SK-N-SH (cell line): ENCODE measurements around the gene GRWD1. TPM values are rescaled to one million over a fixed set of nuclear protein-coding genes. Genes with fewer than 3 reads are reported as not detected.

Experiments used
- CTCF ChIA-PET: fragments of 300-600, 350-600 bp; formaldehyde crosslinking; extraction: SDS; loops from one replicate; lab custom pipeline; 2021; lab: Yijun Ruan, JAX
- POLR2A ChIA-PET: fragments of 350-600 bp; sonication (Branson Sonifier 250); formaldehyde crosslinking; extraction: SDS; loops from one replicate; lab custom pipeline; 2020; ENCODE audit warnings: antibody characterized with exemption, inconsistent platforms; lab: Yijun Ruan, JAX
- DNase-seq: peaks from one replicate; pipeline ENCODE4 v3.0.0; 2012
- H2AFZ ChIP-seq: fragments of 200-600 bp; sonication (generic); 2 replicates; pipeline ENCODE4 v1.8.1; 2016; ENCODE audit warnings: antibody characterized with exemption, mild to moderate bottlenecking, low read depth
- H3F3A ChIP-seq: fragments of 200-600 bp; sonication (generic); replicated peaks from 2 replicates; pipeline ENCODE3; 2016; ENCODE audit warnings: antibody characterized with exemption, mild to moderate bottlenecking; ENCODE audit not compliant: insufficient read depth
- H3K27ac ChIP-seq, 2 experiments: fragments of 200-500 bp in 1 of 2; fragments of 200-600 bp in 1 of 2; sonication (Bioruptor generic) in 1 of 2; sonication (generic), shearing (Covaris generic) in 1 of 2; 2 replicates each; pipeline versions ENCODE4 v1.5.1 to v1.6.1; 2014 to 2016; ENCODE audit warnings: low read depth in 2 of 2, inconsistent platforms in 1 of 2, low read length in 1 of 2, mild to moderate bottlenecking in 1 of 2, mixed read lengths in 1 of 2
- H3K27me3 ChIP-seq: fragments of 200-600 bp; sonication (generic), shearing (Covaris generic); 2 replicates; pipeline ENCODE4 v1.6.1; 2016; ENCODE audit warnings: mixed run types; ENCODE audit not compliant: insufficient read depth
- H3K36me3 ChIP-seq, 2 experiments: fragments of 200-500 bp in 1 of 2; fragments of 200-600 bp in 1 of 2; sonication (Bioruptor generic) in 1 of 2; sonication (generic) in 1 of 2; replicated peaks in 1 of 2; 2 replicates each; pipeline versions ENCODE3 to v1.5.1; 2014 to 2016; ENCODE audit warnings: low read length in 1 of 2, mild to moderate bottlenecking in 1 of 2; ENCODE audit not compliant: insufficient read depth in 2 of 2, control insufficient read depth in 1 of 2
- H3K4me1 ChIP-seq, 2 experiments: fragments of 200-500 bp in 1 of 2; fragments of 200-600 bp in 1 of 2; sonication (Bioruptor generic) in 1 of 2; sonication (generic), shearing (Covaris generic) in 1 of 2; 2 replicates each; pipeline versions ENCODE4 v1.5.1 to v1.6.1; 2014 to 2016; ENCODE audit warnings: low read depth in 1 of 2, low read length in 1 of 2, mixed run types in 1 of 2; ENCODE audit not compliant: insufficient read depth in 2 of 2, control insufficient read depth in 1 of 2
- H3K4me2 ChIP-seq: fragments of 200-600 bp; sonication (generic), shearing (Covaris generic); 2 replicates; pipeline ENCODE4 v1.6.1; 2017; ENCODE audit warnings: mixed run types
- H3K4me3 ChIP-seq, 2 experiments: fragments of 200-500 bp in 1 of 2; fragments of 200-600 bp in 1 of 2; sonication (Bioruptor generic) in 1 of 2; sonication (generic), shearing (Covaris generic) in 1 of 2; 2 replicates each; pipeline versions ENCODE4 v1.5.1 to v1.8.1; 2014 to 2016; ENCODE audit warnings: low read depth in 2 of 2, inconsistent platforms in 1 of 2, low read length in 1 of 2, mild to moderate bottlenecking in 1 of 2, mixed read lengths in 1 of 2, moderate library complexity in 1 of 2
- H3K79me2 ChIP-seq: fragments of 200-600 bp; sonication (generic); 2 replicates; pipeline ENCODE4 v1.8.1; 2017; ENCODE audit warnings: mild to moderate bottlenecking; ENCODE audit not compliant: insufficient read depth
- H3K9ac ChIP-seq: fragments of 200-600 bp; sonication (generic); 2 replicates; pipeline ENCODE4 v1.6.1; 2017; ENCODE audit warnings: mixed run types
- H3K9me2 ChIP-seq: fragments of 200-600 bp; sonication (generic); 2 replicates; pipeline ENCODE4 v1.6.1; 2017; ENCODE audit warnings: mixed run types
- H3K9me3 ChIP-seq: fragments of 200-600 bp; sonication (generic); 2 replicates; pipeline ENCODE4 v1.6.1; 2017; ENCODE audit warnings: mixed run types, mild to moderate bottlenecking, moderate library complexity
- H4K20me1 ChIP-seq: fragments of 200-600 bp; sonication (generic); 2 replicates; pipeline ENCODE4 v1.6.1; 2017; ENCODE audit warnings: mild to moderate bottlenecking, mixed run types; ENCODE audit not compliant: insufficient read depth
- CHD2 ChIP-seq: fragments of 150-350 bp; IDR thresholded peaks from 2 replicates; pipeline ENCODE4 v1.6.1; 2018; ENCODE audit warnings: low read length; ENCODE audit not compliant: partially characterized antibody
- ELF1 ChIP-seq: IDR thresholded peaks from 2 replicates; pipeline ENCODE4 v1.4.0; 2012
- EP300 ChIP-seq, 2 experiments: IDR thresholded peaks; 2 replicates each; pipeline versions ENCODE4 v1.4.0 to v1.6.1; 2012; ENCODE audit warnings: borderline replicate concordance in 1 of 2, low read depth in 1 of 2, low read length in 1 of 2
- FOXJ3 ChIP-seq: sonication (generic); formaldehyde crosslinking; IDR thresholded peaks from 2 replicates; pipeline ENCODE4 v1.5.1; 2020; ENCODE audit warnings: mild to moderate bottlenecking, missing genetic modification reagents
- FOXM1 ChIP-seq: IDR thresholded peaks from 2 replicates; pipeline ENCODE4 v1.4.0; 2012; ENCODE audit warnings: low read depth, mild to moderate bottlenecking
- GABPA ChIP-seq: IDR thresholded peaks from 2 replicates; pipeline ENCODE4 v1.4.0; 2012; ENCODE audit warnings: low read depth, mild to moderate bottlenecking
- JUND ChIP-seq: IDR thresholded peaks from 2 replicates; pipeline ENCODE4 v1.4.0; 2012
- MXI1 ChIP-seq: IDR thresholded peaks from 2 replicates; pipeline ENCODE4 v1.6.1; 2012; ENCODE audit warnings: mild to moderate bottlenecking, low read depth, low read length, improper control_type of control experiment
- RAD21 ChIP-seq: IDR thresholded peaks from 2 replicates; pipeline ENCODE4 v1.6.1; 2012; ENCODE audit warnings: mild to moderate bottlenecking, low read length
- RFX5 ChIP-seq: IDR thresholded peaks from 2 replicates; pipeline ENCODE4 v1.6.1; 2012; ENCODE audit warnings: mild to moderate bottlenecking, improper control_type of control experiment, low read length
- TAF1 ChIP-seq: IDR thresholded peaks from 2 replicates; pipeline ENCODE4 v1.6.1; 2012; ENCODE audit warnings: low read depth, mild to moderate bottlenecking, low read length, moderate library complexity, borderline replicate concordance
- TCF12 ChIP-seq: IDR thresholded peaks from 2 replicates; pipeline ENCODE4 v1.4.0; 2012
- TEAD4 ChIP-seq: IDR thresholded peaks from 2 replicates; pipeline ENCODE4 v1.4.0; 2012; ENCODE audit warnings: mild to moderate bottlenecking, borderline replicate concordance; ENCODE audit not compliant: insufficient read depth
- WGBS: methylation state at CpG from one replicate; pipeline ENCODE4 v1.1.6; 2017; ENCODE audit warnings: low lambda C conversion rate; 5-methylcytosine and 5-hydroxymethylcytosine counted together
- polyA plus RNA-seq, 3 experiments: library from polyadenylated mRNA; depleted of rRNA; stranded (reverse); fragments of >200 nt; gene quantifications; 2 replicates each; pipeline ENCODE4 v1.2.3, GENCODE V29; 2012
- TF ChIP-seq, protein P1 (sequence below): IDR thresholded peaks from 2 replicates; pipeline ENCODE4; 2012
- TF ChIP-seq, protein P2 (sequence below): fragments of 200-600 bp; sonication (generic); IDR thresholded peaks from 2 replicates; pipeline ENCODE4 v1.6.1; 2017; ENCODE audit warnings: antibody characterized with exemption, mild to moderate bottlenecking, moderate library complexity
- TF ChIP-seq, protein P3 (sequence below): IDR thresholded peaks from 2 replicates; pipeline ENCODE4 v1.4.0; 2012; ENCODE audit warnings: low read depth
- TF ChIP-seq, protein P4 (sequence below): IDR thresholded peaks from 2 replicates; pipeline ENCODE4 v1.4.0; 2012; ENCODE audit warnings: low read depth, borderline replicate concordance
- TF ChIP-seq, protein P5 (sequence below): IDR thresholded peaks from 2 replicates; pipeline ENCODE4 v1.6.1; 2012; ENCODE audit warnings: mild to moderate bottlenecking, low read depth, low read length, moderate library complexity
- TF ChIP-seq, protein P6 (sequence below): fragments of 150-350 bp; IDR thresholded peaks from 2 replicates; pipeline ENCODE4 v1.6.1; 2016; ENCODE audit warnings: mild to moderate bottlenecking, low read depth, low read length

The GRWD1 gene
- polyA plus RNA-seq, 1 of the 3 experiments (the other 2 are of a cell fraction), result 36.6 TPM

DNA sequence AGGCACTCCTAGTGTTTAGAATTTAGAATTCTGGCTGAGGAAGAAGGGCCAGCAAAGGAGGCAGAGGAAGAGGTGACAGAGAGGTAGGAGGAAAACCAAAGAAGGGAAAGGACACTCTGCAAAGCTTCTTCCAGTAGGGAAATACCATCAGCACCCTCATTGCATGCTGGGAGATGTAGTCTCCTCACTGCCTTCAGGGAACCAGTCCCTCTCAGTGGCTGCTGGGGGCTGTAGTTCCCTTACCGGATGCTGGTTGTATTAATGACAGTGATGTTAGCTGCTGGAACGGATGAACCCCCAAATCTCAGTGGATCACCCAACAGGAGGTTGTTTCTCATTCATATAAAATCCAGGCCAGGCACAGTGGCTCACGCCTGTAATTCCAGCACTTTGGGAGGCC lies 42.2 kb upstream of the GRWD1 start:
- Histone ChIP-seq H2AFZ (peak overlapping the region; percentile 61; the same call in 1 of the 2 replicates), H3K4me3 (no peak overlapping the region), H3K27ac (no peak overlapping the region), H3K9me2 (no peaks in the 10 kb centered on the region), H3K9ac (no peak overlapping the region), H3K79me2 (no peaks in the 10 kb centered on the region), H3F3A (peaks cover 8% of the 10 kb centered on the region), H4K20me1 (no peaks in the 10 kb centered on the region), H3K27me3 (no peaks in the 10 kb centered on the region), H3K4me1 (no peaks in the 10 kb centered on the region; a peak in 1 of 4 replicates), H3K9me3 (no peaks in the 10 kb centered on the region), H3K36me3 (no peaks in the 10 kb centered on the region), H3K4me2 (no peak overlapping the region)
- POLR2A ChIA-PET, result interaction anchor here (0.6 kb wide), 1 partner anchor 80 kb away, joined by 5 read pairs; no protein-coding TSS in a partner anchor
- CTCF ChIA-PET, result interaction anchor here (1.0 to 3.6 kb wide), 4 partner anchors 12 to 185 kb away, joined by 3 to 16 read pairs (median 4); partner anchors contain the start of gene KDELR1
- TF ChIP-seq MXI1 (no peak), GABPA (peak; percentile 64), TAF1 (no peak), CHD2 (peak; percentile 86), TCF12 (no peak), ELF1 (peak; percentile 77)
- peak; percentile 91 for DNase-seq
- 64% methylated on average over 2 of the region's 3 CpGs for WGBS

DNA sequence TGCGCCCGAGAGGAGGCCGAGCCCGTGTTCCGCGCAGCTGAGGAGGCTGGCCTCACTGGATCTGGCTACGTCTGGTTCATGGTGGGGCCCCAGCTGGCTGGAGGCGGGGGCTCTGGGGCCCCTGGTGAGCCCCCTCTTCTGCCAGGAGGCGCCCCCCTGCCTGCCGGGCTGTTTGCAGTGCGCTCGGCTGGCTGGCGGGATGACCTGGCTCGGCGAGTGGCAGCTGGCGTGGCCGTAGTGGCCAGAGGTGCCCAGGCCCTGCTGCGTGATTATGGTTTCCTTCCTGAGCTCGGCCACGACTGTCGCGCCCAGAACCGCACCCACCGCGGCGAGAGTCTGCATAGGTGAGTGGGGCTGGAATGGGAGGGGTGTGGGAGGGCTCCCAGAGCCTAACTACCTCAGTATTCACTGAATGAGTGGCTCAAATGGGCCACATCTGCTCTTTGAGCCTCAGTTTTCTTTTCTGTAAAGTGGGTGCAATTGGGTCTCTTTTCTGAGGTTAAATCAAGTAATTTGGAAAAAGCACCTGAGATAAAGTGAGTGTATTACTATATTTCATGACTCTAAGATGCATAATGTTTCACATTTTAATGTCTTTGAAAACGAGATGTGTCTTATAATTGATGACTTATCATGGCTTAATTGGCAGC lies 40.6 kb upstream of the GRWD1 start:
- 61% methylated on average over 1 of the region's 27 CpGs for WGBS
- H3K4me1 ChIP-seq, result no peaks in the 10 kb centered on the region; a peak in 1 of 4 replicates
- H3K79me2 ChIP-seq, result no peaks in the 10 kb centered on the region
- H3K4me3 ChIP-seq, result no peak overlapping the region
- H2AFZ ChIP-seq, result no peak overlapping the region
- DNase-seq, result no peak
- no peaks in the 10 kb centered on the region for H3K9me2 ChIP-seq
- H3K4me2 ChIP-seq, result no peak overlapping the region
- H3K36me3 ChIP-seq, result no peaks in the 10 kb centered on the region
- H3K9me3 ChIP-seq, result no peaks in the 10 kb centered on the region
- POLR2A ChIA-PET, result no interaction called here
- H3K27ac ChIP-seq, result no peak overlapping the region
- H3F3A ChIP-seq, result no peaks in the 10 kb centered on the region
- CTCF ChIA-PET, result interaction anchor here (0.8 kb wide), 1 partner anchor 114 kb away, joined by 3 read pairs; no protein-coding TSS in a partner anchor
- no peak overlapping the region for H3K9ac ChIP-seq
- H3K27me3 ChIP-seq, result no peaks in the 10 kb centered on the region
- no peaks in the 10 kb centered on the region for H4K20me1 ChIP-seq
- TF ChIP-seq TEAD4 (no peak), TCF12 (no peak), FOXJ3 (CRISPR knock-in tag) (no peak), GABPA (no peak), JUND (no peak), RFX5 (no peak), EP300 (IDR thresholded peaks at IDR 0.05; ENCODE audit: borderline replicate concordance in 1 of 2, low read depth in 1 of 2, low read length in 1 of 2) (no peak), CHD2 (no peak), FOXM1 (no peak), RAD21 (no peak)
- TF ChIP-seq, protein P1, sequence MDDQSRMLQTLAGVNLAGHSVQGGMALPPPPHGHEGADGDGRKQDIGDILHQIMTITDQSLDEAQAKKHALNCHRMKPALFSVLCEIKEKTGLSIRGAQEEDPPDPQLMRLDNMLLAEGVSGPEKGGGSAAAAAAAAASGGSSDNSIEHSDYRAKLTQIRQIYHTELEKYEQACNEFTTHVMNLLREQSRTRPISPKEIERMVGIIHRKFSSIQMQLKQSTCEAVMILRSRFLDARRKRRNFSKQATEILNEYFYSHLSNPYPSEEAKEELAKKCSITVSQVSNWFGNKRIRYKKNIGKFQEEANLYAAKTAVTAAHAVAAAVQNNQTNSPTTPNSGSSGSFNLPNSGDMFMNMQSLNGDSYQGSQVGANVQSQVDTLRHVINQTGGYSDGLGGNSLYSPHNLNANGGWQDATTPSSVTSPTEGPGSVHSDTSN, result no peak
- TF ChIP-seq, protein P2, sequence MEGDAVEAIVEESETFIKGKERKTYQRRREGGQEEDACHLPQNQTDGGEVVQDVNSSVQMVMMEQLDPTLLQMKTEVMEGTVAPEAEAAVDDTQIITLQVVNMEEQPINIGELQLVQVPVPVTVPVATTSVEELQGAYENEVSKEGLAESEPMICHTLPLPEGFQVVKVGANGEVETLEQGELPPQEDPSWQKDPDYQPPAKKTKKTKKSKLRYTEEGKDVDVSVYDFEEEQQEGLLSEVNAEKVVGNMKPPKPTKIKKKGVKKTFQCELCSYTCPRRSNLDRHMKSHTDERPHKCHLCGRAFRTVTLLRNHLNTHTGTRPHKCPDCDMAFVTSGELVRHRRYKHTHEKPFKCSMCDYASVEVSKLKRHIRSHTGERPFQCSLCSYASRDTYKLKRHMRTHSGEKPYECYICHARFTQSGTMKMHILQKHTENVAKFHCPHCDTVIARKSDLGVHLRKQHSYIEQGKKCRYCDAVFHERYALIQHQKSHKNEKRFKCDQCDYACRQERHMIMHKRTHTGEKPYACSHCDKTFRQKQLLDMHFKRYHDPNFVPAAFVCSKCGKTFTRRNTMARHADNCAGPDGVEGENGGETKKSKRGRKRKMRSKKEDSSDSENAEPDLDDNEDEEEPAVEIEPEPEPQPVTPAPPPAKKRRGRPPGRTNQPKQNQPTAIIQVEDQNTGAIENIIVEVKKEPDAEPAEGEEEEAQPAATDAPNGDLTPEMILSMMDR, result no peak
- TF ChIP-seq, protein P3, sequence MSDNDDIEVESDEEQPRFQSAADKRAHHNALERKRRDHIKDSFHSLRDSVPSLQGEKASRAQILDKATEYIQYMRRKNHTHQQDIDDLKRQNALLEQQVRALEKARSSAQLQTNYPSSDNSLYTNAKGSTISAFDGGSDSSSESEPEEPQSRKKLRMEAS, result no peak
- TF ChIP-seq, protein P4, sequence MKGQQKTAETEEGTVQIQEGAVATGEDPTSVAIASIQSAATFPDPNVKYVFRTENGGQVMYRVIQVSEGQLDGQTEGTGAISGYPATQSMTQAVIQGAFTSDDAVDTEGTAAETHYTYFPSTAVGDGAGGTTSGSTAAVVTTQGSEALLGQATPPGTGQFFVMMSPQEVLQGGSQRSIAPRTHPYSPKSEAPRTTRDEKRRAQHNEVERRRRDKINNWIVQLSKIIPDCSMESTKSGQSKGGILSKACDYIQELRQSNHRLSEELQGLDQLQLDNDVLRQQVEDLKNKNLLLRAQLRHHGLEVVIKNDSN, result no peak
- TF ChIP-seq, protein P5, sequence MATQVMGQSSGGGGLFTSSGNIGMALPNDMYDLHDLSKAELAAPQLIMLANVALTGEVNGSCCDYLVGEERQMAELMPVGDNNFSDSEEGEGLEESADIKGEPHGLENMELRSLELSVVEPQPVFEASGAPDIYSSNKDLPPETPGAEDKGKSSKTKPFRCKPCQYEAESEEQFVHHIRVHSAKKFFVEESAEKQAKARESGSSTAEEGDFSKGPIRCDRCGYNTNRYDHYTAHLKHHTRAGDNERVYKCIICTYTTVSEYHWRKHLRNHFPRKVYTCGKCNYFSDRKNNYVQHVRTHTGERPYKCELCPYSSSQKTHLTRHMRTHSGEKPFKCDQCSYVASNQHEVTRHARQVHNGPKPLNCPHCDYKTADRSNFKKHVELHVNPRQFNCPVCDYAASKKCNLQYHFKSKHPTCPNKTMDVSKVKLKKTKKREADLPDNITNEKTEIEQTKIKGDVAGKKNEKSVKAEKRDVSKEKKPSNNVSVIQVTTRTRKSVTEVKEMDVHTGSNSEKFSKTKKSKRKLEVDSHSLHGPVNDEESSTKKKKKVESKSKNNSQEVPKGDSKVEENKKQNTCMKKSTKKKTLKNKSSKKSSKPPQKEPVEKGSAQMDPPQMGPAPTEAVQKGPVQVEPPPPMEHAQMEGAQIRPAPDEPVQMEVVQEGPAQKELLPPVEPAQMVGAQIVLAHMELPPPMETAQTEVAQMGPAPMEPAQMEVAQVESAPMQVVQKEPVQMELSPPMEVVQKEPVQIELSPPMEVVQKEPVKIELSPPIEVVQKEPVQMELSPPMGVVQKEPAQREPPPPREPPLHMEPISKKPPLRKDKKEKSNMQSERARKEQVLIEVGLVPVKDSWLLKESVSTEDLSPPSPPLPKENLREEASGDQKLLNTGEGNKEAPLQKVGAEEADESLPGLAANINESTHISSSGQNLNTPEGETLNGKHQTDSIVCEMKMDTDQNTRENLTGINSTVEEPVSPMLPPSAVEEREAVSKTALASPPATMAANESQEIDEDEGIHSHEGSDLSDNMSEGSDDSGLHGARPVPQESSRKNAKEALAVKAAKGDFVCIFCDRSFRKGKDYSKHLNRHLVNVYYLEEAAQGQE, result no peak
- TF ChIP-seq, protein P6, sequence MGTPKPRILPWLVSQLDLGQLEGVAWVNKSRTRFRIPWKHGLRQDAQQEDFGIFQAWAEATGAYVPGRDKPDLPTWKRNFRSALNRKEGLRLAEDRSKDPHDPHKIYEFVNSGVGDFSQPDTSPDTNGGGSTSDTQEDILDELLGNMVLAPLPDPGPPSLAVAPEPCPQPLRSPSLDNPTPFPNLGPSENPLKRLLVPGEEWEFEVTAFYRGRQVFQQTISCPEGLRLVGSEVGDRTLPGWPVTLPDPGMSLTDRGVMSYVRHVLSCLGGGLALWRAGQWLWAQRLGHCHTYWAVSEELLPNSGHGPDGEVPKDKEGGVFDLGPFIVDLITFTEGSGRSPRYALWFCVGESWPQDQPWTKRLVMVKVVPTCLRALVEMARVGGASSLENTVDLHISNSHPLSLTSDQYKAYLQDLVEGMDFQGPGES, result no peak
